ENCODE data around the gene UNC5B.
"Not testable (repeated sequence)": the region's sequence is repeated elsewhere in the genome, so short reads cannot be mapped to it uniquely, and the experiment has no call there.

The UNC5B gene

DNA sequence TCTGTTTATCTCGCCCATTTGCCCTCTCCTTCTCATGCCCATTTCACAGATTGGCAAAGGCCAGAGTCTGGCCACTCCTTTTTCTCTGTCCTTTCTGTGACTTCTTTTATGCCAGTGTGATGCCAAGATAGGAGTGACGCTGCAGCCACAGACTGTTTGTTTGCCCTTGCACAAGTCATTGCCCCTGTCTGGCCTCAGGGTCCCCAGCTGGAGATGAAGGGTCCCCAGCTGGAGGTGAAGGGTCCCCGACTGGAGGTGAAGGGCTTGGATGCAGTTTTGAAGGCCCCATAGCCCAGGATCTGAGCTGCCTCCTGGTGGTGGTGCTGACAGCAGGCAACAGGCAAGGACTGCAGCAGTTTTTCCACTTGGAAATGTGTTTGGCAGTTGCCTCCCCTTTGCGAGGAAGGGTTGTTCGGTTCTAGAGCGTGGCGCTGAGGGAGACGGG is 55.9 kb downstream of the UNC5B start:
- no peak for DNase-seq (ENCODE audit: low spot score)

DNA sequence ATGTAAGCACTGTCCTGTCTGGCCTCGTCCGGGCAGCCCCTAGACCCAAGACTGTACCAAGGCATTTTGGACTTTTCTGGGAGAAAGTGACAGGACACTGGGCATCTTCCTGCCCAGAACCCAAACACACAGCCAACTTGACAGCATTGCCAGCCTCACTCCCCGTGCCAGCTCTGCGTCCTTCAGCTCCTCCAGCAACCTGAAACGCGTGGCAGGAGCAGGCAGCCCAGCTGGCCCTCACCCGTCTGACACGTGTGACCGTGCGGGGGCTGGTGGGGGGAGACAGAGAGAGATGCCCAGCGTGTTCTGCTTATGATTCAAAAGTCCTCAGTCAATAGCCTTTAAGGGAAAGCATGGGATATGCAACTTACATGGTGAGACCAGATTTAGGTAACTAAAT is 56.4 kb downstream of the UNC5B start:
- no peak for DNase-seq (ENCODE audit: low spot score)

DNA sequence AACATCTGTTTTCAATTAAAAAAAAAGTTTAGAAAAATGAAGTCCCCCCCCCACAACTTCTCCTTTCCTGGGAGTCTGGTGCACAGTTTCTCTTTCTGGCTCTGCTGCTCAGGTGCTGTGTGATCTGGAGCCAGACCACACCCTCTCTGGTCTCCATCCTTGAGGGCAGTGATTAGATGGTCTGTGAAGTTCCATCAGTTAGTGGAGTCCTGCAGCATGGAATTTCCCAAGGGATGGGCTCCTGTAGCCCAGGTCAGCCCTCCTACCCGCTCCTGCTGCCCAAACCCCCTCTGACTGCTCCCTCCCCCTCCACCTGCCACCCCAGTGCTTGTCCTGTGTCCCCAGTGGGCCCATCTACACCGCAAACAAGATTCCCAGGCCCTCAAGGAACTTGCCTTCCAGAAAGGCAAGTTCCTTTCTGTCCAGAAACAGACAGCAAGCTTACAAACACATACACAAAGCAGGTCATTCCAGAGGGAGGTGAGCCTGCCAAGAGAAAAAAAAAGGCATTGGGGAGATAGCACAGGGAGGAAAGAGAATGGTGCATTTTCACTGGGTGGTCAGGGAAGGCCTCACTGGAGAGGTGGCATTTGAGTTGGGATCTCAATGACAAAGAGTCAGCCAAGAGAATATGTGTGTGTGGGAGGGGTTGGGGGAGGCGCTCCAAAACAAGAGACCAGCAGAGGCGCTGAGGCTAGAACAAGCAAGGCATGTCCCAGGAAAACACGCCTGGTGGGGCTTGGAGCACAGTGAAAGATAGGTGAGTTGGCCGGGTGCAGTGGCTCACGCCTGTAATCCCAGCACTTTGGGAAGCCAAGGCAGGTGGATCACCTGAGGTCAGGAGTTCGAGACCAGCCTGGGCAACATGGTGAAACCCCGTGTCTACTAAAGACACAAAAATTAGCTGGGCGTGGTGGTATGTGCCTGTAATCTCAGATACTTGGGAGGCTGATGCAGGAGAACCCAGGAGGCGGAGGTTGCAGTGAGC is 57.2 kb downstream of the UNC5B start:
- no peak for DNase-seq (ENCODE audit: low spot score)

DNA sequence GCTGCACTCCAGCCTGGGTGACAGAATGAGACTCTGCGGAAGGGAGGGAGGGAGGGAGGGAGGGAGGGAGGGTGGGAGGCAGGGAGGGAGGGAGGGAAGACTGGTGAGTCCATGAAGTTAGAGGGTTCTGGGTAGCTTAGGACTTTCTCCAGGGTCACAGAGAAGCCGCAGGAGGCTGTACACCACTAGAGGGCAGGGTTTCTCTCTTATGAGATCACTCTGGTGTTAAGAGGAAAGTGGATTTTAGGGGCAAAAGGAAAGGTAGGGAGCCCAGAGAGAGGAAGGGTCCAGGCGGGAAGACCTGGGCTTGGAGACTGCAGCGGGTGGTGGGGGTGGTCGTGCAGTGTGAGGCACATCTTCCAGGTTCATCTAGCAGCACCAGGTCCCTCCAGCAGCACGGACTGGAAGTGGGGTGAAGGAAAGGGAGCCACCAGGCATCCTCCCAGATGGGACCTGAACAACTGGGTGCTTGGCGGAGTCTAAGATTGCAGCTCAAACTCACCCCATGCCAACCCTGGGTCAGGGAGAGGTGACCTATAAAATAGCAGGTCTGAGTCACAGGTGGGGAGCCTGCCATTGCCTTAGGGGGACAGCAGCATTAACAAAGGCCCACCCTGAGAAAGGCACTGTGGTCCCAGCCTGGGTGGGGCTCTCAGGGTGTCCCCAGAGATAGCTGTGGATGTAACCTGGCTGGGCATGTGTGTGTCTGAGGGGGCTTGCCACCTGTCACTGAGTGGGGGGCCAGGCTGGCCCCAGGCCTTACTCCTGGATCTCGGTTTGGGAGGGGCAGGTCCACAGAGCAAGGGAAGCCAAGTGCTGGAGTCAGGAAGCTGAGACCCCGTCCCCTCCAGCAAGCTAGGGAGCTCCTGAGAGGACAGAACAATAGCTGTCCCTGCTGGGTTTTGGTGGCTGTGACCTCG is 58.2 kb downstream of the UNC5B start:
- no peak for DNase-seq (ENCODE audit: low spot score)

DNA sequence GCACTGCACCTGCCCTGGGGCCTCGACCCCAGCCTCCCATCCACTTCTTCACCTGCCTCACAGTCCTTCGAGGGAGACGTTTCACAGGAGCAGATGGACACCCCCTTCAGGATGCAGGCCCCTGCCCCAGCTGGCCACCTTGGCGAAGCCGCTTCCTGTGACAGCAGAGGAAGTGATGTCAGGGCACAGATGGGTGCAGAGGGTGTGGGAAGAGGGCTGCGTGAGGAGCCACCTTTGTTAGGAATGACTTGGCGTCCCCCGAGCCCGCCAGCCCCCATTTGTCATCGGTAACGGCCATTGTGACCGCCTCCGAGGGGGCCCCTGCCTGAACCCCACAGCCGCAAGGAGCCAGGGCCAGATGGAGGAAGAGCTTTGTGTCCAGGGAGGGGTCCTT is 59.3 kb downstream of the UNC5B start:
- DNase-seq (ENCODE audit: low spot score): no peak

DNA sequence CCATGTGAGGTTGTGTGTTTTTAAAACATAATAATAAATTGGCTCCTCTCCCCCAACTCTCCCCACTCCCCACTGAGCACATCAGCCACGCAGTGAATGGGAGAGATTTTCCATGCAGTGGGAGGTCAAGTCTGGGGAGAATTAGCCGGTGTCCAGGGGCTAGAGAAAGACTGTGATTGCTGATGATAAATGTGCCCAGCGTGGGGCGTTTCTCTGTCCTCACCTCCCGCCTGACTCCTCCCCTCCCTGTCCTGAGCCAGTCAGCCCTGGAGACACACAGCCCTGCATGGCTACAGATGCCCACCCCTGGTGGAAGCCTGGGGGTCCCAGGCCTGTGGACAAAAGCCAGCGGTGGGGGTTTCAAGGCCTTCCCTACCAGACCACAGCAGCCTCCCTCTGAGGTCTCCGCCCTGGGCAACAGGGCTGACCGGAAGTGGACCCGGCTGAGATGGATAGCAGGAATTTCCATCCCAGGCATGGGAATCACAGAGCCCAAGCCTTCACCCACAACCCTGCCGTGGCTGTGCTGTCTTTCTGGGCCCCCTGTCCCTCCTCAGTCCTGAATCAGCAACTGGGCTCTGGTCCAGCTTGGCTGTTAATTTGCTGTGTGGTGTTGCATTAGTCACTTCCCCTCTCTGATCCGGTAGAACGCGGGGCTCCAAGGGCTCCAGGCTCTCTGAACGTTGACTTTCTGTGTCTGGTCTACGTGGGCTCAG is 59.8 kb downstream of the UNC5B start:
- no peak for DNase-seq (ENCODE audit: low spot score)

DNA sequence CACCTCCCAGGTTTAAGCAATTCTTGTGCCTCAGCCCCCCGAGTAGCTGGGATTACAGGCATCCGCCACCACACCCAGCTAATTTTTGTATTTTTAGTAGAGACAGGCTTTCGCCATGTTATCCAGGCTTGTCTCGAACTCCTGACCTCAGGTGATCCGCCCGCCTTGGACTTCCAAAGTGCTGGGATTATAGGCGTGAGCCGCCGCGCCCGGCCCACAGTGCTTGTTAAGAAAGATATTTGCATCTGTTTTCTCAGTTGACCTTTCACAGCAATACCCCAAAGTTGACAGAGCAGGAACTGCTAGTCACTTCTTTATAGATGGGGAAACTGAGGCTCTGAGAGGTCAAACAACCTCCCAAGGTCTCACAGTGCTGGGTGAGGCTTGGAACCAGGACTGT is 60.6 kb downstream of the UNC5B start:
- not testable (repeated sequence) for DNase-seq (ENCODE audit: low spot score)

DNA sequence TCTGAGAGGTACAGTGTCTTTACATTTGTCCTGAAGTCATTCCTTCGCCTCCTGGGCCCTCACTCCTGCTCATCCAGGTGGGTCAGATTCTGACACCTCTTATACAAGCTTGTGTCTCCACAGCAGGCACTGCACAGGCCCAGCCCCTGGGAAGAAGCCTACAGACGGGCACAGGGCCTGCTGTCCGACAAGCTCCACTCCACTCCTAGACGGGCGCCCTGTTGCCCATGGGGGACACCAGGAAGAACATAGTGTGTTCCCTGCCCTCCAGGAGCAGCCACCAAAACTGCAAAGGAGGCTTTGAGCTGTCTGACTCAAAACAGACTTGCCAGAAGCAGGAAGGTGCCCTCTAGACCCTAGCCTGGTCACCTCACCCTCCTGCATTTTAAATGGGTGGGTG is 61.1 kb downstream of the UNC5B start:
- DNase-seq (ENCODE audit: low spot score): no peak

DNA sequence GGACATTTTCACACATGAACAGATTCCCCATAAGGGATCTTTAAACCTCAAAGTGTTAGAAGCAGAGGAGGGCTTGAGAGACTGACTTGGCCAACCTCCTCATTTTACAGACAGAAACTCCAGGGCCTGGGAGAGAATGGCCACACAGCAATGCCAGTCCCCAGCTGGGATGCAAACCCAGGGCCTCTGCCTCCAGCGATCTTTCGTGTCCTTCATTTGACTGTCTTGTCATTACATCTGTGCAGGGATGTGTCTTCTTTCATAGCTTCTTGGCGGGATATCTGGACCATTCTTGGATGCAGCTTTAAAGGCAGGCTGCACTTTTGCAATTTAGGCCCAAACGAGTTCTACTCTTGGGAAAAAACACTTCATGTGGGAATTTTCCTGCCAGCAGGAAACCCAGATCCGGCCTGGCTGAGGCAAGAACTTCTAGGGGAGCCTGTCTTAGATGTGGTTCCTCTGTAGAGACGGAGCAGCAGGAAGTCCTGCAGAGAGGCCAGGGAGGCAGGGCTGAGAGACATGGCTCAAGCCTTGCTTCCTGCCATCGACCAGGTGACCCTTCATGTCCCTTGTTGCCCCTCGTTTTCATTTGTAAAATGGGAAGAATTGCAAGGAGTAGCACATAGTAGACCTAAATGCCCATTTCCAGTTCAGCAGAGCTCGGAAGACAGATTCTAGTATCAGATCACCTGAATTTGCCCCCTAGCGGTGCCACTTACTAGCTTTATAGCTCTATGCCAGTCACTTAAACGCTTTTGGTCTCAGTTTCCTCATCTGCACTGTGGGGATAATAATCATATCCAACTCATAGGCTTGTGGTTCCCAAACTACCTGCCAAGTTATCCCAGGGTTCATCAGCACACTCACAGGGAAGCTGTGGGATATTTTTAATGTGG is 62.8 kb downstream of the UNC5B start:
- DNase-seq (ENCODE audit: low spot score): no peak

DNA sequence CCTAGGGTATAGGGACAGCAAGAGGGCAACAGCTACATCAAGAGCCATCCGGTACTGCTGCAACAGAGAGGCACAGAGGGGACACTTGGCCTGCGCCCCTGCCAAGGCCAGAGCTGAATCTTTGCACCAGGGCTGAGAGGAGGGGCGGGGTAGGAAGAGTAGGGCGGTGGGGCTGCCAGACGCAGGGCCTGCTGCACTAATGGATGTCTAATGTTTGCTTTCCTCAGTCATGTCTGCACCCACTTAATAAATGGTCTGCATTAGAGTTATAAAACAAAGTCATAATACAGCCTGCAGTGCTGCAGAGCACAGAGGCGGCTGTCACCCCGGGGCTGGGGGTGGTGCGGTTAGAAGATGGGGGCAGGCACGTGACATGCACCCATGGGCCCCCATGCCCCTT is 64.5 kb downstream of the UNC5B start:
- no peak for DNase-seq (ENCODE audit: low spot score)

DNA sequence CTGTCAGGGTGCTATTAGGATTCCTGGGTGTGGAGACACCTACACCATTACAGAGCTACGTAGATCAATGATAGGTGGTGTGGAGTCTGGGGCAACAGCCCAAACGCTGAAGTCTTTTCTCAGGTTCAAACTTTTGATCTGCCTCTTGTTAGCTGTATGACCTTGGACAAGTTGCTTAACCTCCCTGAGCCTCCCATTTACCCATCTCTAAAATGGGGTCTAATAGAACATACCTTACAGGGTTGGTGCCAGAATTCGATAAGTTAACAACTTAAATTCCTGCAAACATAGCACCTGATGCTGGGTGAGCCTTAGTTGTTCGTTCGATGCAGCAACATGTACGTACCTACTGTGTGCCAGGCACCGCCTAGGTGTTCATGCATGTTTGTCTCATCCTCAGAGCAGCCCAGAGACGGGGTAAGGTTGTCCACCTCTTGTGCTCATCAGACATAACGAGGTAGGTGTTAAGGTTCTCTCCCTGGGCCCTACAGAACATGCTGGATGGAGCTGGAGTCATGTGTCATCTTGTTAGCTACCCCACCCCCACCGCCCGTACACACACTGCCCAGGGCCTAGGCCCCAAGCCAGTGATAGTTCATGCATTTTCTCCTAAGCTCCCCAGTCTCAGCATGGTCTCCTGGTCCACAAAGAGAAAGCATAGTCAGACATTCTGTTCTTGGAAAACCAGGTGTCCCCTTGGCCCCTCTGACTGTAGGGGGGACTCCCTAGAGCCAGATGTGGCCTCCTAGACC is 65.7 kb downstream of the UNC5B start:
- no peak for DNase-seq (ENCODE audit: low spot score)

DNA sequence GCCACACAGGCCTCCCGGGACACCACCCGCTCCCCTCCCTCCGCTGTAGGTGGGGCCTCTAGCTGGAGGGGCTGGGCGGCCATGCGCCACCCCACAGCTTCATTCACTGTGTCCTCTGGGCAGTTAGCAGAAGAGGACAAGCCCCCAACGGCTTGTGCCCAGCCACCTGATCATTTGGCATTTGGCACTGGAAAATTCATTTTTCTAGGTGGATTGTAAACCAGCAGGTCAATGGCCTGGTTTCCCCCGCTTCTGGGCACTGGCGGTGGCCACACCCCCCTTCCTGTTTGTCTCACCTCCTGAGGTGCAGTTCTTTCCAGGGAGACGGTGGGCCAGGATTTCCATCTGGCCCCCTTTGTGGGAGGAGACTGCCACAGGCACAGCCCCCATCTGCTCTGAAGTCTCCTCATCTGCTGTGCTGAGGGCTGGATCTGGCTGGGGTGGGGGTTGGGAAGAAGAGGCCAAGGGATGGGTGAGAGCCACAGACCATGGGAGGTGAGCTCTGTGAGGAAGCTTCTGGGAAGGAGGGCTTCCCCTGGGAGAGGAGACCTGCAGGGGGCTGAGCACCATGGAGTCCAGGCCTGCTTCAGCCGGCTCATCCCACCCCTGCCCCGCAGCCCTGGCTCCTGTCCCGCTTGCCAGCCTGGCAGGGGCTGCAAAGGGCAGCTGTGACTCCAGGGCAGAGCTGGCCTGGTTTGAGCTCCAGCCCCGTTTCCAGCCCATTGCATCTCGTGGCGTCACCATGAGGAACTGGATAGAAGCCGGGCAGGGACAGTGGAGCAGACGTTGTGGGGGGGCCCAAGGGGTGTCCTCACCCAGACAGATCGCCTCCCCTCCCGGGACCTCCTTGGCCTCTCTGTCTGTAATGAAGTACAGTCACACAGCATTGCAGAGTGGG is 66.6 kb downstream of the UNC5B start:
- DNase-seq (ENCODE audit: low spot score): no peak

DNA sequence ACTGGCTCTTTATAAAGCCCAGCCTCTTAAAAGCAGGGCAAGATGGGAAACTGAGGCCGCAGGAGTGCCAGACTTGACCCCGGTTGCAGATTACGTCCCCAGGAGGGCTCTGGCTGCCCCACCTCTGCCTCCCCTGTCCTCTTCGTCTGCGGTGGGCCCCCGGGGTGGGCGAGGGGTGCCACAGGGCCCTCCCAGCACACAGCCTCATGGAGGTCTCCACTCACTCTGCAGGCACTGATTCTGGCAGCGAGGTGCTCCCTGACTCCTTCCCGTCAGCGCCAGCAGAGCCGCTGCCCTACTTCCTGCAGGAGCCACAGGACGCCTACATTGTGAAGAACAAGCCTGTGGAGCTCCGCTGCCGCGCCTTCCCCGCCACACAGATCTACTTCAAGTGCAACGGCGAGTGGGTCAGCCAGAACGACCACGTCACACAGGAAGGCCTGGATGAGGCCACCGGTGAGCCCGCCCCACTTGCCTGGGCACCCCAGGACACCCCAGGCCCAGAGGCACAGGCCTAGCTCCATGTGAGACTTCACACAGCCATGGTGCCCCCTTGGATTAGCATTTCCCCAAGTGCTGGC is 67.3 kb downstream of the UNC5B start:
- DNase-seq (ENCODE audit: low spot score): no peak

DNA sequence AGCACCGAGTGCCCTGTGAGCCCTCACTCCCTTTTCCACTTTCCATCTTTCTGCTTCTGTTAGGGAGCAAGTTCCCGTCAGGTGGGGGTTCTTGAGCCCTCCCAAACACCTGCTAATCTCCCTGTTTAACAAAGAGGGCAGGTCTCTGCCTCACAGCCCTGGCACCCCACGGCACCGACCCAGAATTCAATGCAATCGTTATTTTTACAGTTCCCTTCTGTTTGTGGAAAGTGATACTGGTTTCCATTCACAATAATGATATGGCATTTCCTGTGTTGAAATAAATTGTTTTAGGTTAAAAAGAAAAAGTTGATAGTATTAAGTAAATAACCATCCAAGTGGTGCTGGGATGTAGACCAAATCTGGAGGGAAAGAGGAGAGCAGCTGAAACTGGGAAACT is 67.8 kb downstream of the UNC5B start:
- DNase-seq (ENCODE audit: low spot score): no peak

DNA sequence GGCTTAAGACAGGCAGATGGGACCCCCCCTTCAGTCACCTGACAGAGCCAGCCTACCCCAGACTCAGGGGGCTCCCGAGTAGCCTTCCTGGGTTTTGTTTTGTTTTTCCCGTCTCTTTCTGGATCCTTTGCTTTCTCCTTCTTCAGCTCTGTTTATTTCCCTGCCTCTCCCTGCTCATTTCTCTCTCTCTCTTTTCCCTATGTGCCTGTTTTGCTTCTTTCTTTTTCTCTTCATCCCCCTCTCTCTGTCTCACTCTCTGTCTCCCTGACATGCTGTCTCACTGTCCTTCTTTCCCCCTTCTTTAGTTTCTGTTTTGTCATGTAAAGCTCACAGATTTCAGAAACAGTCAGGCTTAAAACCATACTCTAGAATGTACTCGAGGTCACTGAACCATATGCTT is 68.5 kb downstream of the UNC5B start:
- DNase-seq (ENCODE audit: low spot score): no peak

DNA sequence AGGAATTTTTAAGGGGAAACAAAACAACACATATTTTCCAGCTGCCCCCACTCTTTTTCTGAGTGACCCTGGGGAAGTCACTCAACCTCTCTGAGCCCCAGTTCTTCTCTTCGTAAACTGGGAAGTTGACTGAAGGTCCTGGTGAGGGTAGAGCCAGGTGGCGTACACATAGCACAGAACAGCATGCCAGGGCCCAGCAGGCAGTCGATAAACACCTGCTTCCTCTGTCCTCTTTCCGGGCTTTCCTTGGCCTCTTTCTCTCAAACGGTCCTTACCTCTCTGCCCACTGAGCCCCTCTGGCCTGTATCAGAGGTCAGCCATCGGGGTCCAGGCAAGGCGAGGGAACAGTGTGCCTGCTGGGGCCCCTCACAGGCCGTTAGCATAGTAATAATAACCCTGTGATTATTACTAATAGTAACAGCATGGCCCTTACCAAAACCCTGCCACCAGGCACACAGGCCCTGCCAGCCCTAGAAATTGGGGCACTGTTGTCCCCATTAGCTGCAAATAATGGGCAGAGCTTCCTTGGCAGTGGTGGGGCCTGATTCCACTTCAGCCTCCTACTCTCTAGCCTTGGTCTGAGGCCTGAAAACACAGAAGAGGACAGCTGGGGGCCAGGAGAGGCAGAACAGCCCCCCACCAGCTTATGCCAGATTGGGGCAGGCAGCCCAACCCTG is 69.4 kb downstream of the UNC5B start:
- DNase-seq (ENCODE audit: low spot score): no peak

DNA sequence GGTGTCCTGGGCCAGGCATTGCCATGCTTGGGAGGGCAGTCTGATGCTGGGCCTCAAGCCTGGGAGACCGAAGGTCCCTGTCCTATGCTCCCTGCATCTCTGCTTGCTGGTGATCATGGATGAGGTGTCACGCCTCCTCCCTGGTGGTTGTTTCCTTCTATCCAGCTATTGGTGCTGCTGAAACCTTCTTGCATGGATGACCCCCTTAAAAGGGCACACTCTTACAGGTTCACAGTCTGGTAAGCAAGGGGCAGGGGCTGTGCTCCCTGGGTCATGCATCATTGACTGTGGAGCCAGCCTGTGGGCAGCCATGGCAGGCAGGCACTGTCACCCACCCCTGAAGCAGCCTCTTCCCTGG is 69.9 kb downstream of the UNC5B start:
- no peak for DNase-seq (ENCODE audit: low spot score)

DNA sequence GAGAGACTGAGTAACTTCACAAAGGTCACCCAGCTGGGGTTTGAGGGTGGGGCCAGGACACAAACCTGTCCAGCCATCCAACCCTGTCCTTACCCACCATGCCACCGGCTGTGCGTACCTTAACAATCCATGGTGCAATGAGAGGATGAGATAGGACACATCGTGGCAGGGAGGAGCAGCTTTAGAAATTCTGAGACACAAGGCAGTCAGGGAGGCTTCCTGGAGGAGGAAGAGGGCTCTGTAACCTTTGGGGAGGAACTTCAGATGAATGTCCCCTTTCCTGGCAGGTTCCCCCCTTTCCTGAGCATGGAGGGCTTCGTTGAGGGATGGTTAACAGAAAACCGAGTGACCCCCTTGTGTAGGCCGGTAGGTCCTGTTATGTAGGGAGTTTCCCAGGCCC is 71.0 kb downstream of the UNC5B start:
- DNase-seq (ENCODE audit: low spot score): no peak

All from left forelimb (tissue), 1 donor.